ENCODE data around the gene FETUB. TPM values are rescaled to one million over a fixed set of nuclear protein-coding genes. Genes with fewer than 3 reads are reported as not detected.

FETUB gene
- total and polyA plus RNA-seq, 2 donors (not counting 1 experiment from before 2014, with no cell fraction given) = not detected

DNA sequence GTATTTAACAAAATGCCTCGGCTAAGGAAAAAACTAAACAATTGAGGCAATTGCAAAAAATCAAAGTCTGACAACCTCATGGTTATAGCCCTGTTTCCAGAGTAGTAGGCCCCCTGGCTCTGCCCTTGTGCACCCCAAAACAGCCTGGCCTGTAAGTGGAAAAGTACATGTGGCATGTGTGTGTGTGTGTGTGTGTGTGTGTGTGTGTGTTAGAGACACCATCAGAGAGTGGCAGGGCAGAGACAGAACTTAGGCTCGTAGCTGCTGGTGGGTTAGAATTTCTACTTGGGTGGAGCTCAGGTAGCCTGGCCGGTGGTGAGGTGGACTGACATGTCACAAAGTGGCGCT is 41.4 kb upstream of the FETUB start:
- Mint-ChIP-seq H3K9me3 (ENCODE audit: insufficient read depth) (no peaks in the 10 kb centered on the region), H3K27me3 (peaks cover 9% of the 10 kb centered on the region), H3K4me1 (no peaks in the 10 kb centered on the region), H3K27ac (no peak overlapping the region), H3K4me3 (no peak overlapping the region)
- DNase-seq = no peak
- intact Hi-C loops (cut with micrococcal nuclease) = no loop called here
- H3K4me3 ChIP-seq (ENCODE audit: control extremely low read depth in 1 of 5, extremely low read depth in 1 of 5, insufficient read depth in 1 of 5, low read depth in 2 of 5, low read length in 4 of 5) = no peak overlapping the region
- TF ChIP-seq, protein P1, sequence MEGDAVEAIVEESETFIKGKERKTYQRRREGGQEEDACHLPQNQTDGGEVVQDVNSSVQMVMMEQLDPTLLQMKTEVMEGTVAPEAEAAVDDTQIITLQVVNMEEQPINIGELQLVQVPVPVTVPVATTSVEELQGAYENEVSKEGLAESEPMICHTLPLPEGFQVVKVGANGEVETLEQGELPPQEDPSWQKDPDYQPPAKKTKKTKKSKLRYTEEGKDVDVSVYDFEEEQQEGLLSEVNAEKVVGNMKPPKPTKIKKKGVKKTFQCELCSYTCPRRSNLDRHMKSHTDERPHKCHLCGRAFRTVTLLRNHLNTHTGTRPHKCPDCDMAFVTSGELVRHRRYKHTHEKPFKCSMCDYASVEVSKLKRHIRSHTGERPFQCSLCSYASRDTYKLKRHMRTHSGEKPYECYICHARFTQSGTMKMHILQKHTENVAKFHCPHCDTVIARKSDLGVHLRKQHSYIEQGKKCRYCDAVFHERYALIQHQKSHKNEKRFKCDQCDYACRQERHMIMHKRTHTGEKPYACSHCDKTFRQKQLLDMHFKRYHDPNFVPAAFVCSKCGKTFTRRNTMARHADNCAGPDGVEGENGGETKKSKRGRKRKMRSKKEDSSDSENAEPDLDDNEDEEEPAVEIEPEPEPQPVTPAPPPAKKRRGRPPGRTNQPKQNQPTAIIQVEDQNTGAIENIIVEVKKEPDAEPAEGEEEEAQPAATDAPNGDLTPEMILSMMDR (IDR thresholded peaks at IDR 0.05) = no peak
- TF ChIP-seq EZH2 (IDR thresholded peaks at IDR 0.05; ENCODE audit: borderline replicate concordance, insufficient read depth, low read depth, low read length, poor library complexity, severe bottlenecking) = no peak
- H2AFZ ChIP-seq (ENCODE audit: insufficient read depth, low read depth, low read length, poor library complexity, severe bottlenecking) = no peak overlapping the region
- H3K4me2 ChIP-seq (replicated peaks; ENCODE audit: low read depth, low read length, poor library complexity, severe bottlenecking) = no peak overlapping the region
- H3K9me3 ChIP-seq (ENCODE audit: control extremely low read depth in 1 of 3, control insufficient read depth in 2 of 3, insufficient read depth in 1 of 3, low read length in 2 of 3) = no peaks in the 10 kb centered on the region
- no peaks in the 10 kb centered on the region for H4K20me1 ChIP-seq (ENCODE audit: control insufficient read depth, insufficient read depth, low read length, poor library complexity, severe bottlenecking)
- H3K36me3 ChIP-seq (replicated peaks in 1 of 2; ENCODE audit: control extremely low read depth in 1 of 2, control insufficient read depth in 1 of 2, extremely low read depth in 1 of 2, insufficient read depth in 2 of 2, low read length in 1 of 2) = no peaks in the 10 kb centered on the region
- ChIA-PET POLR2A (interaction anchor here (0.7 kb wide), 1 partner anchor 30 kb away, joined by 4 read pairs; no protein-coding TSS in a partner anchor), CTCF (interaction anchor here (4.0 kb wide), 1 partner anchor 17 kb away, joined by 24 read pairs; no protein-coding TSS in a partner anchor)
- ATAC-seq (ENCODE audit: low read depth) = no peak
- no peak overlapping the region for H3K27ac ChIP-seq (ENCODE audit: low read length in 2 of 2)
- 95% methylated on average over 3 of the region's 4 CpGs for WGBS (ENCODE audit: insufficient coverage)
- H3K4me1 ChIP-seq (ENCODE audit: control insufficient read depth in 2 of 2, insufficient read depth in 2 of 2, low read length in 2 of 2) = no peaks in the 10 kb centered on the region
- no peaks in the 10 kb centered on the region for H3K27me3 ChIP-seq (replicated peaks in 1 of 4; ENCODE audit: control extremely low read depth in 1 of 4, control insufficient read depth in 3 of 4, insufficient read depth in 4 of 4, low read length in 3 of 4)
- H3K79me2 ChIP-seq (ENCODE audit: control insufficient read depth, insufficient read depth, low read length) = no peaks in the 10 kb centered on the region
- H3K9ac ChIP-seq (ENCODE audit: low read length) = no peak overlapping the region

DNA sequence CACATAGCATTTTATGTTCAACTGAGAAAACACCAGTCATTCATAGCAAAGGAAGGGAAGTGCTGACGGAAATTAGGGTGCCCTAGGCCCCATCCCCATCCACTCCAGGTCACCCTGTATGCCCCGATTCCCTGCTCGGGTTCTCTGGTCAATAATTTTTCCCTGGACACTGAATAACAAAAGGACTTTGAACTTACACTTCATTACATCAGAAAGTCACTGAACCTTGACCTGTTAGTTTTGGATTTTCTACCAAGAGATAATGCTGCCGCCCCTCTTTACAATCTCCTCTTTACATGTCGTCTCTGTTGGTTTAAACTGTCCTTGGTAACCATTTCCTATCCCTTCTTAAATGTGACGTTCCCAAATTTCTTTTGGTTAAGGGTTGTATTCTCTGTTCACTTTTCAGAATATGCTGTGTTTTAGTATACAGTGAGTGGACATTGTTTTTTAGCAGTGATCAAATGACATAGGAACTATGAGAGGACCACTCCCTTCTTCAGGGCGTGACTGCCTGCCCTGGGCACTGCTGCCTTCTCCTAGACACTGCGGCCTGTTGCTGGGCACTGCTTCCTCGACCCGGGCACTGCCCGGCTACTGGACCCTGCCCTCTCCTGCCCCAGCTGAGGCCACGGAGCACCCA is 40.9 kb upstream of the FETUB start:
- ChIA-PET POLR2A (interaction anchor here (0.7 kb wide), 1 partner anchor 30 kb away, joined by 4 read pairs; no protein-coding TSS in a partner anchor), CTCF (interaction anchor here (4.0 kb wide), 1 partner anchor 17 kb away, joined by 24 read pairs; no protein-coding TSS in a partner anchor)
- no peak for DNase-seq
- no peaks in the 10 kb centered on the region for H3K4me1 Mint-ChIP-seq
- Histone ChIP-seq H3K4me3 (ENCODE audit: control extremely low read depth in 1 of 5, extremely low read depth in 1 of 5, insufficient read depth in 1 of 5, low read depth in 2 of 5, low read length in 4 of 5) (no peak overlapping the region), H3K9me3 (ENCODE audit: control extremely low read depth in 1 of 3, control insufficient read depth in 2 of 3, insufficient read depth in 1 of 3, low read length in 2 of 3) (no peaks in the 10 kb centered on the region), H3K27me3 (replicated peaks in 1 of 4; ENCODE audit: control extremely low read depth in 1 of 4, control insufficient read depth in 3 of 4, insufficient read depth in 4 of 4, low read length in 3 of 4) (no peaks in the 10 kb centered on the region), H4K20me1 (ENCODE audit: control insufficient read depth, insufficient read depth, low read length, poor library complexity, severe bottlenecking) (no peaks in the 10 kb centered on the region), H3K27ac (ENCODE audit: low read length in 2 of 2) (no peak overlapping the region), H3K9ac (ENCODE audit: low read length) (no peak overlapping the region), H3K79me2 (ENCODE audit: control insufficient read depth, insufficient read depth, low read length) (no peaks in the 10 kb centered on the region), H2AFZ (ENCODE audit: insufficient read depth, low read depth, low read length, poor library complexity, severe bottlenecking) (no peak overlapping the region), H3K4me2 (replicated peaks; ENCODE audit: low read depth, low read length, poor library complexity, severe bottlenecking) (no peak overlapping the region), H3K4me1 (ENCODE audit: control insufficient read depth in 2 of 2, insufficient read depth in 2 of 2, low read length in 2 of 2) (no peaks in the 10 kb centered on the region), H3K36me3 (replicated peaks in 1 of 2; ENCODE audit: control extremely low read depth in 1 of 2, control insufficient read depth in 1 of 2, extremely low read depth in 1 of 2, insufficient read depth in 2 of 2, low read length in 1 of 2) (no peaks in the 10 kb centered on the region)
- no peak overlapping the region for H3K27ac Mint-ChIP-seq
- no peak for ATAC-seq (ENCODE audit: low read depth)
- no peak overlapping the region for H3K4me3 Mint-ChIP-seq
- H3K27me3 Mint-ChIP-seq = peaks cover 12% of the 10 kb centered on the region
- no peaks in the 10 kb centered on the region for H3K9me3 Mint-ChIP-seq (ENCODE audit: insufficient read depth)
- intact Hi-C loops (cut with micrococcal nuclease) = no loop called here
- TF ChIP-seq, protein P1 (IDR thresholded peaks at IDR 0.05) = no peak
- TF ChIP-seq EZH2 (IDR thresholded peaks at IDR 0.05; ENCODE audit: borderline replicate concordance, insufficient read depth, low read depth, low read length, poor library complexity, severe bottlenecking) = no peak
- 89% methylated on average over 8 of the region's 12 CpGs for WGBS (ENCODE audit: insufficient coverage)
